Activated CD8-positive, alpha-beta memory T cell treated with anti-CD3 and anti-CD28 coated beads, Interleukin-2, amount 50 U/mL, for 4 hours (primary cell): Measurements from ENCODE around the gene ADAM10.
A peak's percentile ranks its signal among the peaks of the same experiment; 100 is the strongest.

Experiments used
- DNase-seq: peaks from one replicate; pipeline ENCODE4 v3.0.0-alpha.2; 2020

Gene ADAM10

GRCh38 chr15:58752716-58753115, 3.2 kb upstream of the ADAM10 start:
- no peak for DNase-seq

GRCh38 chr15:58748852-58749531, 515 bp downstream of the ADAM10 start:
- DNase-seq: peak; percentile 44

- no peak for DNase-seq
Measured at GRCh38 chr15:58748040-58748851, 1.3 kb downstream of the ADAM10 start.

- DNase-seq: no peak
Measured at GRCh38 chr15:58746174-58746573, 3.3 kb downstream of the ADAM10 start.

- no peak for DNase-seq
Measured at GRCh38 chr15:58742819-58743502, 6.5 kb downstream of the ADAM10 start.

- no peak for DNase-seq
Measured at GRCh38 chr15:58742022-58742813, 7.3 kb downstream of the ADAM10 start.

- DNase-seq: no peak
Measured at GRCh38 chr15:58741032-58741431, 8.5 kb downstream of the ADAM10 start.

- no peak for DNase-seq
Measured at GRCh38 chr15:58740436-58740835, 9.1 kb downstream of the ADAM10 start.

- DNase-seq: no peak
Measured at GRCh38 chr15:58738046-58738707, 11.3 kb downstream of the ADAM10 start.

GRCh38 chr15:58737298-58737697, 12.2 kb downstream of the ADAM10 start:
- no peak for DNase-seq

GRCh38 chr15:58736018-58736643, 13.4 kb downstream of the ADAM10 start:
- no peak for DNase-seq

GRCh38 chr15:58734859-58735258, 14.6 kb downstream of the ADAM10 start:
- DNase-seq: no peak

GRCh38 chr15:58732625-58733363, 16.7 kb downstream of the ADAM10 start:
- DNase-seq: no peak

GRCh38 chr15:58731756-58732535, 17.6 kb downstream of the ADAM10 start:
- no peak for DNase-seq

GRCh38 chr15:58726867-58727266, 22.6 kb downstream of the ADAM10 start:
- no peak for DNase-seq

- DNase-seq: no peak
Measured at GRCh38 chr15:58724466-58724865, 25.0 kb downstream of the ADAM10 start.

- no peak for DNase-seq
Measured at GRCh38 chr15:58717357-58717756, 32.1 kb downstream of the ADAM10 start.

GRCh38 chr15:58716027-58716426, 33.5 kb downstream of the ADAM10 start:
- DNase-seq: no peak

GRCh38 chr15:58715266-58715917, 34.1 kb downstream of the ADAM10 start:
- no peak for DNase-seq

- DNase-seq: no peak
Measured at GRCh38 chr15:58710701-58711100, 38.8 kb downstream of the ADAM10 start.
